Measurements from ENCODE around the gene SNX27.

GRCh38 chr1:151570819-151571218 lies 41.0 kb upstream of the SNX27 start:
- no peak for TF ChIP-seq SUZ12 (IDR thresholded peaks at IDR 0.05)
- TF ChIP-seq HDGF (IDR thresholded peaks at IDR 0.05; ENCODE audit: borderline replicate concordance): no peak
- no peak for TF ChIP-seq FOXM1 (IDR thresholded peaks at IDR 0.05; ENCODE audit: borderline replicate concordance)
- TF ChIP-seq SP1 (IDR thresholded peaks at IDR 0.05): no peak
- TF ChIP-seq NFRKB (IDR thresholded peaks at IDR 0.05): no peak
- TF ChIP-seq BHLHE40 (IDR thresholded peaks at IDR 0.05; ENCODE audit: borderline replicate concordance): no peak
- no peak for TF ChIP-seq ELF4 (IDR thresholded peaks at IDR 0.05)
- TF ChIP-seq ARNT (IDR thresholded peaks at IDR 0.05): no peak
- no peak for TF ChIP-seq LEF1 (IDR thresholded peaks at IDR 0.05; ENCODE audit: borderline replicate concordance)
